Measurements from ENCODE around the gene CACNA2D3. TPM values are rescaled to one million over a fixed set of nuclear protein-coding genes. Genes with fewer than 3 reads are reported as not detected.

The CACNA2D3 gene
- polyA plus RNA-seq, 2 of the 4 experiments (the other 2 are of a cell fraction), result 0.04 to 0.05 TPM

GRCh38 chr3:54366007-54366750 is 243.8 kb downstream of the CACNA2D3 start:
- ATAC-seq, result no peak
- Histone ChIP-seq H3K27ac (no peak overlapping the region), H3K4me2 (no peak overlapping the region), H3K4me1 (no peaks in the 10 kb centered on the region), H3K4me3 (no peak overlapping the region), H3K9me3 (no peaks in the 10 kb centered on the region)
- TF ChIP-seq SMC3 (IDR thresholded peaks at IDR 0.05) (no peak), NPAS2 (CRISPR knock-in tag; IDR thresholded peaks at IDR 0.05; ENCODE audit: borderline replicate concordance) (no peak), ESRRA (IDR thresholded peaks at IDR 0.05; ENCODE audit: borderline replicate concordance, low read length) (no peak), RAD21 (conservative IDR thresholded peaks at IDR 0.05 in 1 of 2, IDR thresholded peaks at IDR 0.05 in 1 of 2) (no peak), CEBPB (IDR thresholded peaks at IDR 0.05) (no peak)
- POLR2A ChIA-PET, result no interaction called here
- FAIRE-seq, result no peak
- CTCF ChIA-PET, result interaction anchor here (0.6 kb wide), 1 partner anchor 1258 kb away, joined by 3 read pairs; no protein-coding TSS in a partner anchor
- 91% methylated on average over 1 of the region's 1 CpG for WGBS (ENCODE audit: missing lambda C conversion rate)
- no peak for DNase-seq (ENCODE audit: low read depth in 1 of 2, low spot score in 1 of 2)

GRCh38 chr3:54366839-54367238 is 244.5 kb downstream of the CACNA2D3 start:
- TF ChIP-seq RAD21 (conservative IDR thresholded peaks at IDR 0.05 in 1 of 2, IDR thresholded peaks at IDR 0.05 in 1 of 2) (no peak), ZC3H11A (IDR thresholded peaks at IDR 0.05) (no peak), MAFK (IDR thresholded peaks at IDR 0.05; ENCODE audit: partially characterized antibody) (no peak)
- DNase-seq (ENCODE audit: low read depth in 1 of 2, low spot score in 1 of 2) (no peak), ATAC-seq (no peak), FAIRE-seq (no peak)
- Histone ChIP-seq H3K9me3 (no peaks in the 10 kb centered on the region), H3K4me1 (no peaks in the 10 kb centered on the region), H3K4me2 (no peak overlapping the region), H3K27ac (no peak overlapping the region), H3K4me3 (no peak overlapping the region)
- WGBS (ENCODE audit: missing lambda C conversion rate), result 3% methylated on average over 3 of the region's 3 CpGs
- POLR2A ChIA-PET, result no interaction called here
- CTCF ChIA-PET, result interaction anchor here (0.6 kb wide), 1 partner anchor 1259 kb away, joined by 3 read pairs; no protein-coding TSS in a partner anchor

GRCh38 chr3:54372232-54372631 is 249.9 kb downstream of the CACNA2D3 start:
- Histone ChIP-seq H3K4me3 (no peak overlapping the region), H3K27ac (no peak overlapping the region), H3K4me1 (no peaks in the 10 kb centered on the region), H3K4me2 (no peak overlapping the region), H3K9me3 (no peaks in the 10 kb centered on the region)
- no peak for DNase-seq (ENCODE audit: low read depth in 1 of 2, low spot score in 1 of 2)
- ATAC-seq, result no peak
- CTCF ChIA-PET, result no interaction called here
- no peak for FAIRE-seq
- POLR2A ChIA-PET, result no interaction called here
- 2% methylated on average over 3 of the region's 3 CpGs for WGBS (ENCODE audit: missing lambda C conversion rate)
- TF ChIP-seq POLR2AphosphoS2 (conservative IDR thresholded peaks at IDR 0.05; ENCODE audit: low read length), result no peak
- TF ChIP-seq, protein P1, sequence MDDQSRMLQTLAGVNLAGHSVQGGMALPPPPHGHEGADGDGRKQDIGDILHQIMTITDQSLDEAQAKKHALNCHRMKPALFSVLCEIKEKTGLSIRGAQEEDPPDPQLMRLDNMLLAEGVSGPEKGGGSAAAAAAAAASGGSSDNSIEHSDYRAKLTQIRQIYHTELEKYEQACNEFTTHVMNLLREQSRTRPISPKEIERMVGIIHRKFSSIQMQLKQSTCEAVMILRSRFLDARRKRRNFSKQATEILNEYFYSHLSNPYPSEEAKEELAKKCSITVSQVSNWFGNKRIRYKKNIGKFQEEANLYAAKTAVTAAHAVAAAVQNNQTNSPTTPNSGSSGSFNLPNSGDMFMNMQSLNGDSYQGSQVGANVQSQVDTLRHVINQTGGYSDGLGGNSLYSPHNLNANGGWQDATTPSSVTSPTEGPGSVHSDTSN (IDR thresholded peaks at IDR 0.05), result no peak

GRCh38 chr3:54374214-54374852 is 252.0 kb downstream of the CACNA2D3 start:
- DNase-seq (ENCODE audit: low read depth in 1 of 2, low spot score in 1 of 2), result peak; percentile 5 to 10
- peak in 1 of 2 experiments; percentile 66; a peak in 2 of 6 replicates for ATAC-seq
- Histone ChIP-seq H3K27ac (no peak overlapping the region), H3K9me3 (no peaks in the 10 kb centered on the region), H3K4me2 (no peak overlapping the region), H3K4me1 (no peaks in the 10 kb centered on the region), H3K4me3 (no peak overlapping the region)
- FAIRE-seq, result no peak
- TF ChIP-seq CTCF (IDR thresholded peaks at IDR 0.05), result peak; percentile 11; the same call in 1 of the 3 replicates
- peak in 1 of 2 experiments; percentile 31; a peak in 1 of 5 replicates for TF ChIP-seq RAD21 (conservative IDR thresholded peaks at IDR 0.05 in 1 of 2, IDR thresholded peaks at IDR 0.05 in 1 of 2)
- TF ChIP-seq EP300 (IDR thresholded peaks at IDR 0.05), result no peak
- no peak for TF ChIP-seq SREBF2 (IDR thresholded peaks at IDR 0.05)
- 0 out of 3 replicates have a peak, but pooled peaks have one; percentile 16 for TF ChIP-seq SMC3 (IDR thresholded peaks at IDR 0.05)
- 36% methylated on average over 8 of the region's 8 CpGs for WGBS (ENCODE audit: missing lambda C conversion rate)
- ChIA-PET POLR2A (no interaction called here), CTCF (interaction anchor here (1.1 to 2.9 kb wide), 3 partner anchors 13 to 436 kb away, joined by 3 to 12 read pairs (median 3); no protein-coding TSS in a partner anchor)

Data from A549 (cell line).